Urothelium cell line (cell line): ENCODE results near the gene ZNF423.
A peak's percentile ranks its signal among the peaks of the same experiment; 100 is the strongest.

Experiments
- DNase-seq: peaks from one replicate; pipeline ENCODE4 v3.0.0; 2011; ENCODE audit warnings: low spot score, mixed read lengths
- FAIRE-seq: peaks from 2 replicates; lab custom pipeline; 2011; peaks lifted over from hg19 to GRCh38; lab: Jason Lieb, UNC

The ZNF423 gene

GRCh38 chr16:49652456-49653172, 203.3 kb downstream of the ZNF423 start:
- DNase-seq (no peak), FAIRE-seq (no peak)

GRCh38 chr16:49651996-49652395, 203.9 kb downstream of the ZNF423 start:
- DNase-seq, result no peak
- no peak for FAIRE-seq

- FAIRE-seq, result no peak
- DNase-seq, result no peak
Observed at GRCh38 chr16:49651226-49651625, 204.7 kb downstream of the ZNF423 start.

- FAIRE-seq, result no peak
- no peak for DNase-seq
Observed at GRCh38 chr16:49650603-49651002, 205.3 kb downstream of the ZNF423 start.

- DNase-seq (peak; percentile 78), FAIRE-seq (peak; percentile 35)
Observed at GRCh38 chr16:49649013-49649765, 206.7 kb downstream of the ZNF423 start.

GRCh38 chr16:49647673-49648072, 208.2 kb downstream of the ZNF423 start:
- FAIRE-seq (no peak), DNase-seq (no peak)

GRCh38 chr16:49645263-49645662, 210.6 kb downstream of the ZNF423 start:
- DNase-seq (no peak), FAIRE-seq (no peak)

- DNase-seq, result no peak
- no peak for FAIRE-seq
Observed at GRCh38 chr16:49644145-49644463, 211.8 kb downstream of the ZNF423 start.

- DNase-seq (no peak), FAIRE-seq (no peak)
Observed at GRCh38 chr16:49643429-49644144, 212.3 kb downstream of the ZNF423 start.

GRCh38 chr16:49641250-49641649, 214.7 kb downstream of the ZNF423 start:
- FAIRE-seq, result no peak
- DNase-seq, result no peak

GRCh38 chr16:49640581-49640980, 215.3 kb downstream of the ZNF423 start:
- FAIRE-seq (no peak), DNase-seq (no peak)

- no peak for FAIRE-seq
- peak; percentile 44 for DNase-seq
Observed at GRCh38 chr16:49639739-49640431, 216.0 kb downstream of the ZNF423 start.

- FAIRE-seq (no peak), DNase-seq (no peak)
Observed at GRCh38 chr16:49638673-49639610, 217.0 kb downstream of the ZNF423 start.

- DNase-seq (no peak), FAIRE-seq (no peak)
Observed at GRCh38 chr16:49637933-49638672, 217.8 kb downstream of the ZNF423 start.

GRCh38 chr16:49637511-49637910, 218.4 kb downstream of the ZNF423 start:
- FAIRE-seq (no peak), DNase-seq (no peak)

GRCh38 chr16:49636608-49637007, 219.3 kb downstream of the ZNF423 start:
- DNase-seq, result no peak
- FAIRE-seq, result no peak

- no peak for DNase-seq
- FAIRE-seq, result no peak
Observed at GRCh38 chr16:49635591-49636581, 220.0 kb downstream of the ZNF423 start.

- no peak for FAIRE-seq
- no peak for DNase-seq
Observed at GRCh38 chr16:49635009-49635350, 220.9 kb downstream of the ZNF423 start.
